ENCODE results near the gene CCDC146. TPM values are rescaled to one million over a fixed set of nuclear protein-coding genes. Genes with fewer than 3 reads are reported as not detected.

The CCDC146 gene
- total and polyA plus RNA-seq, 2 of the 13 experiments (the other 11 are each of a cell fraction or from before 2014, with no cell fraction given), result 2.4 to 4.1 TPM

DNA sequence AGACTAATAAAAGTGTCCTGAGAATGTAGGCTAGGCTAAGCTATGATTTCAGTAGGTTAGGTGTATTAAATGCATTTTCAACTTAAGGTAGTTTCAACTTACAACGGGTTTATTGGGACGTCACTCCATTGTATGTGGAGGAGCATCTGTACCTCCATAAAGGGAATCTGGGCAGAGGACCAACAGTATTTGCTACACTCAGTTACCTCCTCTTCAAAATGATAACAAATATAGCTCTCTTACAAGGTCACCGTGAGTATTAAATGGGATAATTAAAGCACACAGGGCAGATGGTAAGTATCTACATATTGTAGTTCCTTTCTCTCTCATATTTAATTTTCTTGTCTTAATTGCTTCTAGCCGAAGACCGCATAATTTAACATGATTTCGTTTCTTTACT lies 136.2 kb downstream of the CCDC146 start (continued):
- no peak for TF ChIP-seq U2AF2 (IDR thresholded peaks at IDR 0.05; ENCODE audit: low read depth, low read length)
- TF ChIP-seq ZNF83 (CRISPR knock-in tag; IDR thresholded peaks at IDR 0.05; ENCODE audit: borderline replicate concordance), result no peak
- TF ChIP-seq, protein P1, sequence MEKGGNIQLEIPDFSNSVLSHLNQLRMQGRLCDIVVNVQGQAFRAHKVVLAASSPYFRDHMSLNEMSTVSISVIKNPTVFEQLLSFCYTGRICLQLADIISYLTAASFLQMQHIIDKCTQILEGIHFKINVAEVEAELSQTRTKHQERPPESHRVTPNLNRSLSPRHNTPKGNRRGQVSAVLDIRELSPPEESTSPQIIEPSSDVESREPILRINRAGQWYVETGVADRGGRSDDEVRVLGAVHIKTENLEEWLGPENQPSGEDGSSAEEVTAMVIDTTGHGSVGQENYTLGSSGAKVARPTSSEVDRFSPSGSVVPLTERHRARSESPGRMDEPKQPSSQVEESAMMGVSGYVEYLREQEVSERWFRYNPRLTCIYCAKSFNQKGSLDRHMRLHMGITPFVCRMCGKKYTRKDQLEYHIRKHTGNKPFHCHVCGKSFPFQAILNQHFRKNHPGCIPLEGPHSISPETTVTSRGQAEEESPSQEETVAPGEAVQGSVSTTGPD (CRISPR knock-in tag; IDR thresholded peaks at IDR 0.05), result no peak

DNA sequence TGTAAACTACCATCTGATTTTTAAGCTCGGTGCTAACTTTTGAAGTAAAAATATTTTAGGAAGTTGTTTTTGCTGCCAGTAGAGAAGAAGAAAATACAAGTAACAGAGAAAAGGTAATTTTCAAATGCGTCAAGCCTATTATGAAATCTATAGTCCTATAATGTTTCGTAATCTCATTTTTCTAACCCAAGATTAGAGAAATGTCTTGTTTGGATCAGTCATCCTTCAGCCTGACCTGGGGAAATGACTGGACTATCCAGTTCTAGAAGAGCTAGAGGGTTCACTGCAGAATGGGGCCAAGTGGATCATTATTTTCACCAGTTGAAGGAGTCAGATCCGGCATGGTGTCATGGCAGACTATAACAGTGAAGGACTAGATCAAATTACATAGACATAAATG lies 139.9 kb downstream of the CCDC146 start:
- WGBS (ENCODE audit: low lambda C conversion rate), result 82% methylated on average over 4 of the region's 4 CpGs
- no peaks in the 10 kb centered on the region for H3K79me2 ChIP-seq (ENCODE audit: insufficient read depth, low read length)
- no peaks in the 10 kb centered on the region for H3K4me1 ChIP-seq (ENCODE audit: insufficient read depth, low read length)
- no peak overlapping the region for H2AFZ ChIP-seq (ENCODE audit: low read length)
- FAIRE-seq (no peak), ATAC-seq (no peak), DNase-seq (ENCODE audit: low spot score) (no peak)
- no peaks in the 10 kb centered on the region for H4K20me1 ChIP-seq (ENCODE audit: insufficient read depth, low read length)
- H3K27me3 ChIP-seq (ENCODE audit: control insufficient read depth in 1 of 2, insufficient read depth in 2 of 2, low read length in 2 of 2), result no peaks in the 10 kb centered on the region
- no peak overlapping the region for H3K4me3 ChIP-seq (replicated peaks in 1 of 3; ENCODE audit: insufficient read depth in 1 of 3, low read depth in 2 of 3, low read length in 3 of 3)
- POLR2A ChIA-PET, result no interaction called here
- H3K9me3 ChIP-seq (ENCODE audit: low read length), result no peaks in the 10 kb centered on the region
- CTCF ChIA-PET (ENCODE audit: low intra/inter-chr PET ratio, low total read pairs), result no interaction called here
- no peak overlapping the region for H3K9ac ChIP-seq (ENCODE audit: insufficient read depth, low read depth, low read length)
- intact Hi-C loops (cut with micrococcal nuclease; ENCODE audit: unreplicated experiment) (no loop called here), in situ Hi-C loops (cut with HindIII; ENCODE audit: extremely low pct_ligation_motif_present, low pct_unique_long_range_greater_than_20kb) (no loop called here)
- no TSS peak for BruUV-seq (replicated peaks)
- no peaks in the 10 kb centered on the region for H3K36me3 ChIP-seq (replicated peaks in 1 of 2; ENCODE audit: control insufficient read depth in 1 of 2, insufficient read depth in 2 of 2, low read length in 2 of 2)
- H3K4me2 ChIP-seq (ENCODE audit: low read depth, low read length), result no peak overlapping the region
- no peak overlapping the region for H3K27ac ChIP-seq (ENCODE audit: extremely low read length, insufficient read depth, low read length)
- TF ChIP-seq TBX2 (CRISPR knock-in tag; IDR thresholded peaks at IDR 0.05; ENCODE audit: borderline replicate concordance), result no peak
- TF ChIP-seq ZNF83 (CRISPR knock-in tag; IDR thresholded peaks at IDR 0.05; ENCODE audit: borderline replicate concordance), result no peak
- no peak for TF ChIP-seq FOSL2 (CRISPR knock-in tag; IDR thresholded peaks at IDR 0.05)
- TF ChIP-seq, protein P2, sequence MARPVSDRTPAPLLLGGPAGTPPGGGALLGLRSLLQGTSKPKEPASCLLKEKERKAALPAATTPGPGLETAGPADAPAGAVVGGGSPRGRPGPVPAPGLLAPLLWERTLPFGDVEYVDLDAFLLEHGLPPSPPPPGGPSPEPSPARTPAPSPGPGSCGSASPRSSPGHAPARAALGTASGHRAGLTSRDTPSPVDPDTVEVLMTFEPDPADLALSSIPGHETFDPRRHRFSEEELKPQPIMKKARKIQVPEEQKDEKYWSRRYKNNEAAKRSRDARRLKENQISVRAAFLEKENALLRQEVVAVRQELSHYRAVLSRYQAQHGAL (CRISPR knock-in tag; IDR thresholded peaks at IDR 0.05; ENCODE audit: not compliant biosample characterization), result no peak
- no peak for TF ChIP-seq DNMT3B (CRISPR knock-in tag; conservative IDR thresholded peaks at IDR 0.05)
- TF ChIP-seq ZIK1 (CRISPR knock-in tag; IDR thresholded peaks at IDR 0.05; ENCODE audit: borderline replicate concordance, low read depth), result no peak
- no peak for TF ChIP-seq STAT5B (CRISPR knock-in tag; IDR thresholded peaks at IDR 0.05)
- TF ChIP-seq KDM3A (CRISPR knock-in tag; IDR thresholded peaks at IDR 0.05; ENCODE audit: low read depth), result no peak
- no peak for TF ChIP-seq ZBTB42 (CRISPR knock-in tag; IDR thresholded peaks at IDR 0.05)
- TF ChIP-seq, protein P3, sequence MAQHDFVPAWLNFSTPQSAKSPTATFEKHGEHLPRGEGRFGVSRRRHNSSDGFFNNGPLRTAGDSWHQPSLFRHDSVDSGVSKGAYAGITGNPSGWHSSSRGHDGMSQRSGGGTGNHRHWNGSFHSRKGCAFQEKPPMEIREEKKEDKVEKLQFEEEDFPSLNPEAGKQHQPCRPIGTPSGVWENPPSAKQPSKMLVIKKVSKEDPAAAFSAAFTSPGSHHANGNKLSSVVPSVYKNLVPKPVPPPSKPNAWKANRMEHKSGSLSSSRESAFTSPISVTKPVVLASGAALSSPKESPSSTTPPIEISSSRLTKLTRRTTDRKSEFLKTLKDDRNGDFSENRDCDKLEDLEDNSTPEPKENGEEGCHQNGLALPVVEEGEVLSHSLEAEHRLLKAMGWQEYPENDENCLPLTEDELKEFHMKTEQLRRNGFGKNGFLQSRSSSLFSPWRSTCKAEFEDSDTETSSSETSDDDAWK (CRISPR knock-in tag; IDR thresholded peaks at IDR 0.05), result no peak
- TF ChIP-seq, protein P4, sequence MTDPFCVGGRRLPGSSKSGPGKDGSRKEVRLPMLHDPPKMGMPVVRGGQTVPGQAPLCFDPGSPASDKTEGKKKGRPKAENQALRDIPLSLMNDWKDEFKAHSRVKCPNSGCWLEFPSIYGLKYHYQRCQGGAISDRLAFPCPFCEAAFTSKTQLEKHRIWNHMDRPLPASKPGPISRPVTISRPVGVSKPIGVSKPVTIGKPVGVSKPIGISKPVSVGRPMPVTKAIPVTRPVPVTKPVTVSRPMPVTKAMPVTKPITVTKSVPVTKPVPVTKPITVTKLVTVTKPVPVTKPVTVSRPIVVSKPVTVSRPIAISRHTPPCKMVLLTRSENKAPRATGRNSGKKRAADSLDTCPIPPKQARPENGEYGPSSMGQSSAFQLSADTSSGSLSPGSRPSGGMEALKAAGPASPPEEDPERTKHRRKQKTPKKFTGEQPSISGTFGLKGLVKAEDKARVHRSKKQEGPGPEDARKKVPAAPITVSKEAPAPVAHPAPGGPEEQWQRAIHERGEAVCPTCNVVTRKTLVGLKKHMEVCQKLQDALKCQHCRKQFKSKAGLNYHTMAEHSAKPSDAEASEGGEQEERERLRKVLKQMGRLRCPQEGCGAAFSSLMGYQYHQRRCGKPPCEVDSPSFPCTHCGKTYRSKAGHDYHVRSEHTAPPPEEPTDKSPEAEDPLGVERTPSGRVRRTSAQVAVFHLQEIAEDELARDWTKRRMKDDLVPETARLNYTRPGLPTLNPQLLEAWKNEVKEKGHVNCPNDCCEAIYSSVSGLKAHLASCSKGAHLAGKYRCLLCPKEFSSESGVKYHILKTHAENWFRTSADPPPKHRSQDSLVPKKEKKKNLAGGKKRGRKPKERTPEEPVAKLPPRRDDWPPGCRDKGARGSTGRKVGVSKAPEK (CRISPR knock-in tag; IDR thresholded peaks at IDR 0.05; ENCODE audit: borderline replicate concordance), result no peak
- TF ChIP-seq GTF3A (CRISPR knock-in tag; conservative IDR thresholded peaks at IDR 0.05), result no peak
- TF ChIP-seq, protein P5, sequence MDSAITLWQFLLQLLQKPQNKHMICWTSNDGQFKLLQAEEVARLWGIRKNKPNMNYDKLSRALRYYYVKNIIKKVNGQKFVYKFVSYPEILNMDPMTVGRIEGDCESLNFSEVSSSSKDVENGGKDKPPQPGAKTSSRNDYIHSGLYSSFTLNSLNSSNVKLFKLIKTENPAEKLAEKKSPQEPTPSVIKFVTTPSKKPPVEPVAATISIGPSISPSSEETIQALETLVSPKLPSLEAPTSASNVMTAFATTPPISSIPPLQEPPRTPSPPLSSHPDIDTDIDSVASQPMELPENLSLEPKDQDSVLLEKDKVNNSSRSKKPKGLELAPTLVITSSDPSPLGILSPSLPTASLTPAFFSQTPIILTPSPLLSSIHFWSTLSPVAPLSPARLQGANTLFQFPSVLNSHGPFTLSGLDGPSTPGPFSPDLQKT (CRISPR knock-in tag; IDR thresholded peaks at IDR 0.05; ENCODE audit: borderline replicate concordance), result no peak
- no peak for TF ChIP-seq ZNF484 (CRISPR knock-in tag; IDR thresholded peaks at IDR 0.05; ENCODE audit: borderline replicate concordance, low read depth)
